ENCODE data around the gene LAMB4.

DNA sequence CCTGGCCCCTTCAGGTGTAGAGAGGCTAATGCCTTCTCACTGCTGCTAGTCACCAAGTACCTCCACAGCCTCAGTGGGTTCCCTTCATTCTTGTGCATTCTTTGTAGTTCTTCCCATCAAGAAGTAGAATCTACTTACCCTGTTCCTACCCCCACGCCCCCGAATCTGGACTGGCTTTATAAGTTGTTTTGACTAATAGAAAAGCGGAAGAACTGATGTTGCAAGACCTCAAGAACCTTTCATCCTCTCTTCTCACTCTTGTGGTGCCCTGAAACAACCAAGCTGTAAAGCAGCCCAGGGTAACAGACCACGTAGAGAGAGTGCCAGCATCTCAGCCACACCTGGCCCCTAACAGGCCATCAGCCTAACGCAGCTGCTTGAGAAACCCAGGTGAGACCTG, 104.0 kb downstream of the LAMB4 start:
- TF ChIP-seq, protein P1, sequence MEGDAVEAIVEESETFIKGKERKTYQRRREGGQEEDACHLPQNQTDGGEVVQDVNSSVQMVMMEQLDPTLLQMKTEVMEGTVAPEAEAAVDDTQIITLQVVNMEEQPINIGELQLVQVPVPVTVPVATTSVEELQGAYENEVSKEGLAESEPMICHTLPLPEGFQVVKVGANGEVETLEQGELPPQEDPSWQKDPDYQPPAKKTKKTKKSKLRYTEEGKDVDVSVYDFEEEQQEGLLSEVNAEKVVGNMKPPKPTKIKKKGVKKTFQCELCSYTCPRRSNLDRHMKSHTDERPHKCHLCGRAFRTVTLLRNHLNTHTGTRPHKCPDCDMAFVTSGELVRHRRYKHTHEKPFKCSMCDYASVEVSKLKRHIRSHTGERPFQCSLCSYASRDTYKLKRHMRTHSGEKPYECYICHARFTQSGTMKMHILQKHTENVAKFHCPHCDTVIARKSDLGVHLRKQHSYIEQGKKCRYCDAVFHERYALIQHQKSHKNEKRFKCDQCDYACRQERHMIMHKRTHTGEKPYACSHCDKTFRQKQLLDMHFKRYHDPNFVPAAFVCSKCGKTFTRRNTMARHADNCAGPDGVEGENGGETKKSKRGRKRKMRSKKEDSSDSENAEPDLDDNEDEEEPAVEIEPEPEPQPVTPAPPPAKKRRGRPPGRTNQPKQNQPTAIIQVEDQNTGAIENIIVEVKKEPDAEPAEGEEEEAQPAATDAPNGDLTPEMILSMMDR (IDR thresholded peaks at IDR 0.05) = no peak
- no peak for TF ChIP-seq POLR2A (IDR thresholded peaks at IDR 0.05)
